Breast epithelium (tissue), 3 donors: Measurements from ENCODE around the gene NEK6.

Experiments
- POLR2A ChIP-seq: fragments of 450-650 bp; IDR thresholded peaks from one replicate; pipeline ENCODE4 v1.6.1; 2016; ENCODE audit warnings: antibody characterized with exemption, mild to moderate bottlenecking, moderate library complexity
- POLR2AphosphoS5 ChIP-seq, 3 donors: sonication (generic); formaldehyde crosslinking; IDR thresholded peaks; one replicate each; pipeline ENCODE4 v1.6.1; 2017; ENCODE audit warnings: antibody characterized with exemption in 3 of 3
- TF ChIP-seq, protein P1 (sequence below), 3 donors: fragments of 450-650 bp; IDR thresholded peaks; one replicate each; pipeline ENCODE4 v1.5.1; 2016 to 2017; ENCODE audit warnings: antibody characterized with exemption in 3 of 3, mild to moderate bottlenecking in 3 of 3, moderate library complexity in 3 of 3

DNA sequence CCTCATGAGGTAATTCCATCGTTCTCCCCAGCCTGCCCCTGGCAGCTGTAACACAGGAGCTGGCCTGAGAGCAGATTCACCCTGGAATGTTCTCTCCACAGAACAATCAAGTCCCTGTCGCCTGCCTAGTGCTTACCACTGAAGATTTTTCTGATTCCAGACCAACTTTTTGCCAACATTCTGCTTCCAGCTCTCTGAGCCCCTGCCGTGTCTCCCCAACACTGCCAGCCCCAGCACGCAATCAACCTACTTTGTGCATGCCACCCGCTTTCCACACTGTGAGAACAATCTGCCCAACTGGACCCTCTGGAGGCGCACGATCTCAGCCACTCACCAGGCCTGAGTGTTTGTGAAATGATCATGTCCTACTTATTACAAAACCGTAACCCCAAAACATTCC, 94.9 kb downstream of the NEK6 start:
- no peak for TF ChIP-seq POLR2A
- TF ChIP-seq POLR2AphosphoS5 (IDR thresholded peaks at IDR 0.05) = no peak
- TF ChIP-seq, protein P1, sequence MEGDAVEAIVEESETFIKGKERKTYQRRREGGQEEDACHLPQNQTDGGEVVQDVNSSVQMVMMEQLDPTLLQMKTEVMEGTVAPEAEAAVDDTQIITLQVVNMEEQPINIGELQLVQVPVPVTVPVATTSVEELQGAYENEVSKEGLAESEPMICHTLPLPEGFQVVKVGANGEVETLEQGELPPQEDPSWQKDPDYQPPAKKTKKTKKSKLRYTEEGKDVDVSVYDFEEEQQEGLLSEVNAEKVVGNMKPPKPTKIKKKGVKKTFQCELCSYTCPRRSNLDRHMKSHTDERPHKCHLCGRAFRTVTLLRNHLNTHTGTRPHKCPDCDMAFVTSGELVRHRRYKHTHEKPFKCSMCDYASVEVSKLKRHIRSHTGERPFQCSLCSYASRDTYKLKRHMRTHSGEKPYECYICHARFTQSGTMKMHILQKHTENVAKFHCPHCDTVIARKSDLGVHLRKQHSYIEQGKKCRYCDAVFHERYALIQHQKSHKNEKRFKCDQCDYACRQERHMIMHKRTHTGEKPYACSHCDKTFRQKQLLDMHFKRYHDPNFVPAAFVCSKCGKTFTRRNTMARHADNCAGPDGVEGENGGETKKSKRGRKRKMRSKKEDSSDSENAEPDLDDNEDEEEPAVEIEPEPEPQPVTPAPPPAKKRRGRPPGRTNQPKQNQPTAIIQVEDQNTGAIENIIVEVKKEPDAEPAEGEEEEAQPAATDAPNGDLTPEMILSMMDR (IDR thresholded peaks at IDR 0.05) = no peak
